ENCODE measurements around the gene PIEZO2.

PIEZO2 gene

DNA sequence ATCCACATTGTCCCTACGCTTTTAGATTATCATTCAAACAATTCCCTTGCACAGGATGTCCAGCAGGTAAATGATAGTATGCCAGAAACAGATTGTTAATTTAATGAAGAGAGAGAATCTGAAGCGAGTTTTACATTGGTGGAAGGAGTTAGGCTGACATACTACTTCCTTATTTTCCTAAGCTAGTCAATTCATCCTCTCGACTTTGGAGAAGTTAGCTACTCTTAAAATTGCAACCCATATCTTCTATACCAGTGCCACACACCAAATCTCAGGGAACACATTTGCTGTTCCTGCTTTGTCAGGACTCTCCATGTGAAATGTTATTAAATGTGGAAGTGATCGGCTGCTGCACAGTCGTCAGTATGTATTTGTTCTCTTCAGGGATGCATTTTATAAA is 374.3 kb downstream of the PIEZO2 start:
- TF ChIP-seq, protein P1, sequence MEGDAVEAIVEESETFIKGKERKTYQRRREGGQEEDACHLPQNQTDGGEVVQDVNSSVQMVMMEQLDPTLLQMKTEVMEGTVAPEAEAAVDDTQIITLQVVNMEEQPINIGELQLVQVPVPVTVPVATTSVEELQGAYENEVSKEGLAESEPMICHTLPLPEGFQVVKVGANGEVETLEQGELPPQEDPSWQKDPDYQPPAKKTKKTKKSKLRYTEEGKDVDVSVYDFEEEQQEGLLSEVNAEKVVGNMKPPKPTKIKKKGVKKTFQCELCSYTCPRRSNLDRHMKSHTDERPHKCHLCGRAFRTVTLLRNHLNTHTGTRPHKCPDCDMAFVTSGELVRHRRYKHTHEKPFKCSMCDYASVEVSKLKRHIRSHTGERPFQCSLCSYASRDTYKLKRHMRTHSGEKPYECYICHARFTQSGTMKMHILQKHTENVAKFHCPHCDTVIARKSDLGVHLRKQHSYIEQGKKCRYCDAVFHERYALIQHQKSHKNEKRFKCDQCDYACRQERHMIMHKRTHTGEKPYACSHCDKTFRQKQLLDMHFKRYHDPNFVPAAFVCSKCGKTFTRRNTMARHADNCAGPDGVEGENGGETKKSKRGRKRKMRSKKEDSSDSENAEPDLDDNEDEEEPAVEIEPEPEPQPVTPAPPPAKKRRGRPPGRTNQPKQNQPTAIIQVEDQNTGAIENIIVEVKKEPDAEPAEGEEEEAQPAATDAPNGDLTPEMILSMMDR (IDR thresholded peaks at IDR 0.05; ENCODE audit: control insufficient read depth, insufficient read depth, low read depth, low read length, missing control alignments): no peak
- DNase-seq (ENCODE audit: low read depth): no peak
- no peak overlapping the region for H3K4me3 ChIP-seq (ENCODE audit: control insufficient read depth, low read depth, low read length)

DNA sequence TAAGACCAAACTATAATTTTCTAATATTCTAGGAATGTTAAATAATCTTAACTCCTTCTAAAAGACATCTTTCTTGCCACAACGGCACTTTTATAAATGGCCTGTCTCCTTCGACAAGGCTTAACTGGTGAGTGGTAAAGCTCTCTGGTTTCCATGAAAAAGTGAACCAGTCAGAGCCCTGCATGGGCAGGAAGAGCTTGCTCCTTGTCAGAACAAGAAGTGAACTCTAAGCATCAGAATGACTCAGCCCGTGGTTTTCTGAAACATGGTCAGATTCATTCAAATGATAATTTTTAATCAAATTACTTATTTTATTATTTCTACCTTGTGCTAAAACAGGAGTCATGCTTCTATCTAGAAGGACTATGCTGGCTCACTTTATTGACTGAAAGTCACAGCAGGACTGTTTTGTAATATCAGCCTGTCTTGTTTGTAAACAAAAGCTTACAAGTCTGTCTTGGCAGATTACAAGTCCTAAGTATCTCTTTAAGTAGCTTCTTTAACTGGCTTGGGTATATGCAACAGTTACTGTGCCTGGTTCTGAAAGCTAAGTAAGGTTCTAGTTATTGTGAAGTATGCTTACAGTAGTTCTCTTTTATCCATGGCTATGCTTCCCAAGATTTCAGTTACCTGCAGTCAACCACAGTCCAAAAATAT is 378.2 kb downstream of the PIEZO2 start:
- H3K4me3 ChIP-seq (ENCODE audit: control insufficient read depth, low read depth, low read length): no peak overlapping the region
- TF ChIP-seq, protein P1 (IDR thresholded peaks at IDR 0.05; ENCODE audit: control insufficient read depth, insufficient read depth, low read depth, low read length, missing control alignments): no peak
- DNase-seq (ENCODE audit: low read depth): no peak

DNA sequence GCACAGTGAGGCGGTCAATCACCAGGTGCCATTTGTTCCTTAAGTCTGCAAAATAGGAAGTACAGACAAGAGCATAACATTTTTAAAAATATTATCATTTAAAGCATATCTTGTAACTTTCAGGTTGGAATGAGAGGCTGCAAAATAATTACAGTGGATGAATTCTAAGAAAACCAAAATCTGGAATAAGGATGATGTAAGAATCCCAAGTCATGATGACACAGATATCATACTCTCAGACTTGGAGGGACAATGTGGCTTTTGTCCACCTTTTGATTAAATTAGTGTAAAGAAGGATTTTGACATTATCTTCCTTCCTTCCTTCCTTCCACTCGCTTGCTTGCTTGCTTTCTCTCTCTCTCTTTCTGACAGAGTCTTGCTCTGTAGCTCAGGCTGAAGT is 379.1 kb downstream of the PIEZO2 start:
- DNase-seq (ENCODE audit: low read depth): no peak
- H3K4me3 ChIP-seq (ENCODE audit: control insufficient read depth, low read depth, low read length): no peak overlapping the region
- TF ChIP-seq, protein P1 (IDR thresholded peaks at IDR 0.05; ENCODE audit: control insufficient read depth, insufficient read depth, low read depth, low read length, missing control alignments): no peak

DNA sequence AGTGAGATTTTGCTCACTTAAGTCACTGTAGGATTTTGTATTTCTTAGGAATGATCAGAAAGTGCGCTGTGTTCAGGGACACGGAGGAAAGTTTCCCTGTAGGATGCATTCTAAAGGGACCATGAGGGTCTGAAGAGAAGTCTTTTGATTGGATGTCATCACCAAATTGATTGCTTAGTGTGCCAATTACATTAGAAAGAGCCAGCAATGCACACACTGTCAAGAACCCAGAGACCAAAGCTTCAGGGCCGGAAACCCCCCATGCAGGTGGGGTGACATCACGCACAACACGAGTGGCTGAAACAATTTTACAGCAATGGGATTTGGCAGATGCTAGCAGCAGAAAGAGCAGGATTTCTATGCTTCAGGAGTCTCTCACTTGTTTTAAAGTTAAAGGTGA is 381.1 kb downstream of the PIEZO2 start:
- no peak for DNase-seq (ENCODE audit: low read depth)
- H3K4me3 ChIP-seq (ENCODE audit: control insufficient read depth, low read depth, low read length): no peak overlapping the region
- TF ChIP-seq, protein P1 (IDR thresholded peaks at IDR 0.05; ENCODE audit: control insufficient read depth, insufficient read depth, low read depth, low read length, missing control alignments): no peak

DNA sequence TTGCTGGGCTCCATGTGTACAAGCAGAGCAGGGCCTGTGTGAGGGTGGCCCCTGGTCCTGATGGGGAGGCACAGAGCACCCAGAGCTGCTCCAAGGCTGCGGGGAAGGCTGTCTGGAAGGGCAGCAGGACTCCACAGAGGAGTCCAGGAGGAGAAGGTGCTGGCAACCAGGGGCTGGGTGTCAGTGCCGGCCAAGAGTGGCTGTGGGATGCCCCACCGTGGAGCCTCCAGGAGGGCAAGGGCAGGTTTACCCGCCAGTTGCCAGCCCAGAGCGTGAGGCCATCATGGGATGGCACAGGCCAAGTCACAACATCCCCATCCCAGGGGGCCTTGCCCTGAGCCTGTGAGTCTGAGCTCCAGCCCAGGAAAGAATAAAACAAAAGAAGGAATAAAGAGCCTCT is 381.7 kb downstream of the PIEZO2 start:
- TF ChIP-seq, protein P1 (IDR thresholded peaks at IDR 0.05; ENCODE audit: control insufficient read depth, insufficient read depth, low read depth, low read length, missing control alignments): no peak
- no peak overlapping the region for H3K4me3 ChIP-seq (ENCODE audit: control insufficient read depth, low read depth, low read length)
- no peak for DNase-seq (ENCODE audit: low read depth)

DNA sequence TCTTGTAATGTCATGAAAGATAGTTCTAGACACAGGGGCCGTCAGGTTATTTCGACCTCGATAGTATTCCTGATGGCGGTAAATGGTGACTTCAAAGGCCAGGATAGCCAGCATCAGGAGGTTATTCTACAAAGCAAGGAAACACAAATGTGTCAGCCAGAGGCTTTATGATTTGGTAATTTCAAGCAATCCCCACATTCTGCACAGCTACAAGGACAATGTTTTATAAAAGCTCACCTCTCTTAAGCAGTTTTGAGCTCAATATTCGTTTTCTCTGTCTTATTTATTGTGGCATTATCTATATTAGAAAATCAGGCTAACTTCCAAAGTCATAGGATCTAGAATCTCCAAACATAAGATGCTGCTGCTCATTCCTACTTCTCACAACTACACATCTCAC is 388.4 kb downstream of the PIEZO2 start:
- TF ChIP-seq, protein P1 (IDR thresholded peaks at IDR 0.05; ENCODE audit: control insufficient read depth, insufficient read depth, low read depth, low read length, missing control alignments): no peak
- DNase-seq (ENCODE audit: low read depth): no peak
- no peak overlapping the region for H3K4me3 ChIP-seq (ENCODE audit: control insufficient read depth, low read depth, low read length)
